K562 (cell line): Measurements from ENCODE around the gene ZNRF2. TPM values are rescaled to one million over a fixed set of nuclear protein-coding genes. Genes with fewer than 3 reads are reported as not detected.

Experiments used
- ATAC-seq: fragments of 200-7000 bp; cut with Tn5 transposase; 3 replicates; pipeline ENCODE4 v1.9.1; 2020; ENCODE audit warnings: moderate library complexity
- BruUV-seq: library from RNA; stranded (reverse); fragments of 400-500 nt; replicated peaks from 2 replicates; lab custom pipeline; 2021; lab: Mats Ljungman, UMichigan
- CTCF ChIA-PET: fragments of 300-600 bp; formaldehyde crosslinking; extraction: SDS; loops from one replicate; lab custom pipeline; 2021; ENCODE audit warnings: low intra/inter-chr PET ratio; lab: Yijun Ruan, JAX
- POLR2A ChIA-PET: fragments of 300-600, 350-650 bp; sonication (Branson Sonifier 250); formaldehyde crosslinking; extraction: SDS; loops from one replicate; lab custom pipeline; 2021; ENCODE audit warnings: antibody characterized with exemption, inconsistent platforms; lab: Yijun Ruan, JAX
- DNase-seq, 4 experiments: peaks; one replicate each; pipeline versions ENCODE4 v3.0.0 to v3.0.0-alpha.2; 2011 to 2018; ENCODE audit warnings: low spot score in 3 of 4, mixed read lengths in 3 of 4; ENCODE audit errors: extremely low read depth in 1 of 4
- FAIRE-seq: peaks from 2 replicates; lab custom pipeline; 2011; peaks lifted over from hg19 to GRCh38; lab: Jason Lieb, UNC
- H2AFZ ChIP-seq: 2 replicates; pipeline ENCODE4 v1.6.0; 2011; ENCODE audit warnings: low read depth, low read length, control low read depth, inconsistent platforms
- H3K27ac ChIP-seq: fragments of 200-600 bp; 3 replicates; pipeline ENCODE4 v1.8.0; 2011; ENCODE audit warnings: low read depth, mild to moderate bottlenecking, control low read depth, inconsistent platforms, low read length, moderate library complexity, mixed read lengths; ENCODE audit errors: extremely low read depth
- H3K27me3 ChIP-seq, 2 experiments: fragments of 300-600 bp in 1 of 2; 2 replicates in 1 of 2; 3 replicates in 1 of 2; pipeline versions ENCODE4 v1.6.0 to v1.8.0; 2011; ENCODE audit warnings: inconsistent platforms in 2 of 2, low read length in 2 of 2, mild to moderate bottlenecking in 1 of 2, mixed read lengths in 1 of 2, moderate library complexity in 1 of 2; ENCODE audit not compliant: control insufficient read depth in 2 of 2, insufficient read depth in 2 of 2
- H3K36me3 ChIP-seq: fragments of 300-600 bp; 3 replicates; pipeline ENCODE4 v1.8.0; 2011; ENCODE audit warnings: mild to moderate bottlenecking, low read length, inconsistent platforms; ENCODE audit not compliant: control insufficient read depth, insufficient read depth
- H3K4me1 ChIP-seq, 2 experiments: fragments of 200-600 bp in 1 of 2; replicated peaks in 1 of 2; 2 replicates in 1 of 2; 3 replicates in 1 of 2; pipeline versions ENCODE4 v1.5.1 to v1.8.0; 2011; ENCODE audit warnings: inconsistent platforms in 2 of 2, low read length in 2 of 2, mild to moderate bottlenecking in 1 of 2, mixed read lengths in 1 of 2, moderate library complexity in 1 of 2; ENCODE audit not compliant: control insufficient read depth in 2 of 2, insufficient read depth in 2 of 2
- H3K4me2 ChIP-seq: 2 replicates; pipeline ENCODE4 v1.6.1; 2011; ENCODE audit warnings: low read length, control low read depth, inconsistent platforms, mixed read lengths; ENCODE audit not compliant: insufficient read depth
- H3K4me3 ChIP-seq: fragments of 200-600 bp; sonication (generic), shearing (Covaris generic); 2 replicates; pipeline ENCODE4 v1.5.1; 2016; ENCODE audit warnings: control low read depth, inconsistent platforms
- H3K79me2 ChIP-seq: fragments of 200-600 bp; 3 replicates; pipeline ENCODE4 v1.8.0; 2011; ENCODE audit warnings: low read length, inconsistent platforms; ENCODE audit not compliant: control insufficient read depth, insufficient read depth
- H3K9ac ChIP-seq, 2 experiments: 2 replicates each; pipeline versions ENCODE4 v1.6.0 to v1.6.1; 2011; ENCODE audit warnings: low read depth in 2 of 2, low read length in 2 of 2, control low read depth in 1 of 2, inconsistent platforms in 1 of 2, mild to moderate bottlenecking in 1 of 2, mixed read lengths in 1 of 2; ENCODE audit not compliant: insufficient read depth in 1 of 2
- H3K9me1 ChIP-seq: one replicate; pipeline ENCODE4 v1.6.0; 2011; ENCODE audit warnings: inconsistent platforms, mild to moderate bottlenecking, low read length, moderate library complexity; ENCODE audit not compliant: control insufficient read depth, insufficient read depth
- H3K9me3 ChIP-seq: replicated peaks from 2 replicates; pipeline ENCODE4 v1.5.1; 2011; ENCODE audit warnings: low read depth, low read length, inconsistent platforms; ENCODE audit not compliant: control insufficient read depth, insufficient read depth
- H4K20me1 ChIP-seq: replicated peaks from 2 replicates; pipeline ENCODE4 v1.6.1; 2011; ENCODE audit warnings: low read length, inconsistent platforms, mixed read lengths; ENCODE audit not compliant: control insufficient read depth, insufficient read depth
- CEBPB ChIP-seq: fragments of 450-650 bp; IDR thresholded peaks from 2 replicates; pipeline ENCODE4 v1.6.1; 2016; ENCODE audit warnings: missing genetic modification characterization, missing compliant biosample characterization
- CEBPG ChIP-seq, 3 experiments: fragments of 200-800 bp in 1 of 3; sonication (Bioruptor generic) in 1 of 3; sonication (generic) in 1 of 3; formaldehyde crosslinking in 1 of 3; IDR thresholded peaks in 2 of 3; conservative IDR thresholded peaks in 1 of 3; 2 replicates each; pipeline versions ENCODE4 v1.6.1 to v1.8.0; 2016 to 2022; ENCODE audit warnings: missing compliant biosample characterization in 2 of 3, missing genetic modification characterization in 2 of 3, mild to moderate bottlenecking in 1 of 3, missing genetic modification reagents in 1 of 3
- CHD7 ChIP-seq: fragments of 200-600 bp; sonication (generic); IDR thresholded peaks from one replicate; pipeline ENCODE4 v1.6.1; 2012; ENCODE audit warnings: mild to moderate bottlenecking, low read depth, low read length, inconsistent platforms
- ZNF133 ChIP-seq: fragments of 250-450 bp; sonication (Bioruptor Pico); IDR thresholded peaks from 2 replicates; pipeline ENCODE4 v1.4.0; 2020; ENCODE audit warnings: mild to moderate bottlenecking
- WGBS: fragments of 100-300 bp; shearing (Covaris generic); methylation state at CpG from one replicate; pipeline ENCODE4 v1.1.6; 2016; ENCODE audit warnings: low coverage, mixed read lengths; ENCODE audit not compliant: insufficient coverage; ENCODE audit errors: missing lambda C conversion rate; 5-methylcytosine and 5-hydroxymethylcytosine counted together
- in situ Hi-C: fragments of 300-500 bp; cut with MboI; formaldehyde crosslinking; loops from 4 replicates; pipeline ENCODE4 v1.15.0; 2018; ENCODE audit warnings: inconsistent platforms, mixed read lengths
- intact Hi-C: fragments of 100-400 bp; cut with micrococcal nuclease; formaldehyde crosslinking; loops from 2 replicates; pipeline ENCODE4 v1.14.2; 2022
- polyA plus RNA-seq, 8 experiments: library from polyadenylated mRNA; depleted of rRNA in 4 of 8; stranded (reverse) in 5 of 8; unstranded in 3 of 8; fragments of >200 nt; fragmentation: Nextera tagmentation in 2 of 8; fragmentation: Illumina TruSeq in 1 of 8; extraction: Ambion mirVana in 2 of 8; extraction: Trizol in 1 of 8; gene quantifications; 2 replicates each; pipeline versions ENCODE4 v1.2.1 to v1.2.3, GENCODE V29; 2011 to 2014; ENCODE audit warnings: inconsistent platforms in 1 of 8, missing spikeins in 1 of 8
- total RNA-seq, 7 experiments: library from RNA; depleted of rRNA in 6 of 7; stranded (reverse); fragments of >200 nt in 6 of 7; fragmentation: Illumina TruSeq in 2 of 7; extraction: Trizol in 2 of 7; gene quantifications; 2 replicates each; pipeline versions ENCODE4 v1.2.1 to v1.2.3, GENCODE V29; 2011 to 2021; ENCODE audit warnings: low replicate concordance in 1 of 7
- TF ChIP-seq, protein P1 (sequence below): fragments of 450-650 bp; IDR thresholded peaks from 2 replicates; pipeline ENCODE4 v1.6.1; 2016; ENCODE audit warnings: missing biosample characterization, missing genetic modification characterization

ZNRF2 gene
- total and polyA plus RNA-seq, 9 of the 15 experiments (the other 6 are each of a cell fraction or from before 2014, with no cell fraction given), result 1.1 to 13.9 (median 5.5) TPM

GRCh38 chr7:30264052-30264451 lies 20.3 kb upstream of the ZNRF2 start:
- Histone ChIP-seq H3K27ac (no peak overlapping the region), H3K9ac (no peak overlapping the region), H3K4me3 (no peak overlapping the region), H3K4me1 (no peaks in the 10 kb centered on the region; a peak in 1 of 5 replicates), H3K79me2 (no peaks in the 10 kb centered on the region), H3K36me3 (no peaks in the 10 kb centered on the region), H3K4me2 (no peak overlapping the region), H4K20me1 (no peaks in the 10 kb centered on the region), H3K27me3 (no peaks in the 10 kb centered on the region), H3K9me1 (no peaks in the 10 kb centered on the region), H3K9me3 (no peaks in the 10 kb centered on the region), H2AFZ (no peak overlapping the region)
- ATAC-seq (no peak), FAIRE-seq (no peak), DNase-seq (no peak)
- CTCF ChIA-PET, result no interaction called here
- intact Hi-C loops (no loop called here), in situ Hi-C loops (no loop called here)
- BruUV-seq, result no TSS peak
- POLR2A ChIA-PET, result no interaction called here
- 3% methylated on average over 4 of the region's 4 CpGs for WGBS
- TF ChIP-seq, protein P1, sequence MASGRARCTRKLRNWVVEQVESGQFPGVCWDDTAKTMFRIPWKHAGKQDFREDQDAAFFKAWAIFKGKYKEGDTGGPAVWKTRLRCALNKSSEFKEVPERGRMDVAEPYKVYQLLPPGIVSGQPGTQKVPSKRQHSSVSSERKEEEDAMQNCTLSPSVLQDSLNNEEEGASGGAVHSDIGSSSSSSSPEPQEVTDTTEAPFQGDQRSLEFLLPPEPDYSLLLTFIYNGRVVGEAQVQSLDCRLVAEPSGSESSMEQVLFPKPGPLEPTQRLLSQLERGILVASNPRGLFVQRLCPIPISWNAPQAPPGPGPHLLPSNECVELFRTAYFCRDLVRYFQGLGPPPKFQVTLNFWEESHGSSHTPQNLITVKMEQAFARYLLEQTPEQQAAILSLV (tag), result peak; percentile 56; the same call in 1 of the 2 replicates
- TF ChIP-seq CHD7 (no peak), ZNF133 (CRISPR knock-in tag) (no peak), CEBPG (CRISPR knock-in tag; IDR thresholded peaks at IDR 0.05) (no peak), CEBPG (tag; conservative IDR thresholded peaks at IDR 0.05 in 1 of 2, IDR thresholded peaks at IDR 0.05 in 1 of 2) (peak; percentile 53 to 88; a peak in 3 of 4 replicates), CEBPB (tag) (peak; percentile 86)
